Measurements from ENCODE around the gene SRC. TPM values are rescaled to one million over a fixed set of nuclear protein-coding genes. Genes with fewer than 3 reads are reported as not detected.

Gene SRC
- total RNA-seq, 4 donors from 2014 or later = 23.4 to 36.9 (median 29.0) TPM

DNA sequence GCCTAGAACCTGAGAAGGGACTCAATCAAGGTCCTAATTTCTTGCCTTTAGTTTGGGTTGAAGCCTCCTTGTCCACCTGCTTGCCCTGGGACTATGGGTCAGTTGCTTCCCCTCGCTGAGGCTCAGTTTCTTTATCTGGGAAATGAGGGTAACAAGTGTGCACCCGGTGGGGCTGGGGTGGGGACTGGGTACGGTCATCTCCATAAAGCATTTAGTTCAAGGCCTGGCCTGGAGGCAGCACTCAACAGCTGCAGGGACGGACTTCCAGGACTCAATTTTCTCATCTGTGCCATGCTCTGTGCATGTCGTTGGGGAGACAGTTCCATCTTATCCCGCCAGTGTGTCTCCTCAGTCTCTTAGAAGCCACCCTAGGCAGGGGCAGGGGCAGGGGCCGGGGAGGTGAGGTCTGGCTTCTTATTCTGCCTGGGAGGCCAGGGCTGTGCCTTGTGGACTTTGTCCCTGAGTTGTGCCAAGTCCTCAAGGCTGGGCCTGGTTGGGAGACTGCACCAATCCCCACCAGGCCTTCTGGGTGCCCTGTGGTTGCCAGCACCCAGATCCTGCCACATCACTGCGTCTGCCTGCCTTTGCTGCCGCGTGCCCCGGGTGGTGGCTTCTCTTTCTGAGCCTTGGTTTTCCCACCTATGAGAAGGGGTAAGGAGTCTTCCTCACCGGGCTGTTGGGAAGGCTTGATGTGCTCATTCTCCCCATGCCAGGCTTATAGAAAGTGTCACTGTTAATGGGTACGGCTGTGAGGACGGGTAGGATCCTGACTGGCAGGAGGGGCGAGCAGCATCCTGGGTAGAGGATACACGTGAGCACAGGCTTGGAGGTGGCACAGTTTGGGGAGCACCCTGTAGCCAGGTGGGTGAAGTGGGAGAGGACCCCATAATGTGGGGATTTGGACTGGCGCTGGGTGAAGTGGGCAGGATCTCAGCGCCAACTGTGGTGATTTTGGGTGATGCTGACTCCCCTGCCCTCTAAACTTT lies 8.6 kb downstream of the SRC start:
- H3K4me1 ChIP-seq = peaks cover 0 to 48% (median 27%) of the 10 kb centered on the region in 4 donors
- H3K4me3 ChIP-seq = no peak overlapping the region
- peaks cover 0 to 28% (median 0%) of the 10 kb centered on the region in 3 donors for H3K36me3 ChIP-seq
- no peaks in the 10 kb centered on the region for H3K9me3 ChIP-seq
- H3K27me3 ChIP-seq = no peaks in the 10 kb centered on the region
- DNase-seq (ENCODE audit: low spot score in 2 of 2) = no peak
- TF ChIP-seq, protein P1, sequence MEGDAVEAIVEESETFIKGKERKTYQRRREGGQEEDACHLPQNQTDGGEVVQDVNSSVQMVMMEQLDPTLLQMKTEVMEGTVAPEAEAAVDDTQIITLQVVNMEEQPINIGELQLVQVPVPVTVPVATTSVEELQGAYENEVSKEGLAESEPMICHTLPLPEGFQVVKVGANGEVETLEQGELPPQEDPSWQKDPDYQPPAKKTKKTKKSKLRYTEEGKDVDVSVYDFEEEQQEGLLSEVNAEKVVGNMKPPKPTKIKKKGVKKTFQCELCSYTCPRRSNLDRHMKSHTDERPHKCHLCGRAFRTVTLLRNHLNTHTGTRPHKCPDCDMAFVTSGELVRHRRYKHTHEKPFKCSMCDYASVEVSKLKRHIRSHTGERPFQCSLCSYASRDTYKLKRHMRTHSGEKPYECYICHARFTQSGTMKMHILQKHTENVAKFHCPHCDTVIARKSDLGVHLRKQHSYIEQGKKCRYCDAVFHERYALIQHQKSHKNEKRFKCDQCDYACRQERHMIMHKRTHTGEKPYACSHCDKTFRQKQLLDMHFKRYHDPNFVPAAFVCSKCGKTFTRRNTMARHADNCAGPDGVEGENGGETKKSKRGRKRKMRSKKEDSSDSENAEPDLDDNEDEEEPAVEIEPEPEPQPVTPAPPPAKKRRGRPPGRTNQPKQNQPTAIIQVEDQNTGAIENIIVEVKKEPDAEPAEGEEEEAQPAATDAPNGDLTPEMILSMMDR (IDR thresholded peaks at IDR 0.05) = no peak
- no peak for TF ChIP-seq EP300 (IDR thresholded peaks at IDR 0.05)
- TF ChIP-seq POLR2A (IDR thresholded peaks at IDR 0.05) = no peak
- 87 to 90% methylated on average over 16 to 18 of the region's 18 CpGs for WGBS, 2 donors
- H3K27ac ChIP-seq = no peak overlapping the region

DNA sequence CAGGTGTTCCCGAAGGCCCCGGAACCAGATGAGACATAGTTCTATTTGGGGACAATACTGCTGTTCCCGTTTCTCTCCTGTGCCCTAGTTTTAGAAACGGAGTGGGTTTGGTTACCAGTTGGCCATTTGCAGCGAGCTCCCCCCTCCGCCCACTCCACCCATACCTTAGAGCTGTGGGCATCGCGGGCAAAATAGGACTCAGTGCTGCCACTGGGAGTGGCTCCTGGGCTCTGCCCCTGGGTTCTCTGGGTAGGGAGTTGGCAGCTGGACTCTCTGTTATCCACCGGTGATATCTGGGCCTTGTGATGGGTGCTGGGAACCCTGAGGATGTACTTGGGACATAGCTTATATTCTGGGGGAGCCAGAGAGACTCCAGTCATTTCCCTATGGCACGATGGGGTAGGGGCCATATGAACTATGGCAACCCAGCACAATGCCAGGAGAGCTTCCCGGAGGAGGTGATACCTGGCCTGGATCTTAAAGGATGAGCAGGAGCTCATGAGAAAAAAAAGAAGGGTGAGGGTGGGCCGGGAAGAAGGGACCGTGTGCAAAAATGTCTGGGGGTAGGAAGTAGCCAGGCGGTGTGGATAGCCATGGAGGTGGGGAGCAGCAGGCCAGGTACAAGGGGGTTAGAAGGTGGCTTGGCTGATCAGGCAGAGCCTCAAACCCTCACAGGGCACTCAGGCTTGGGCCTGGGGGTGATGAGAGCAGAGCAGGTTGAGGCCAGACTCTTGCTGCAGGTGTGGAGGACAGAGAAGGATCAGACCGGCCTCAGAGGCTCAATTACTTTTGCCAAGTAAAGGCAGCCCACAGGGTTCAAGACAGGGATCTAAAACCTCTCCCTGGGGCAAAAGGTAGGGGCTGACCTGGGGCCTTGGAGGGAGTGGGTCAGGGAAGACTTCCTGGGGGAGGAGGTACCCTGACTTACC lies 9.6 kb downstream of the SRC start:
- peak overlapping the region in 3 of 4 donors; percentile 10 to 69 (median 39) for H3K27ac ChIP-seq
- DNase-seq (ENCODE audit: low spot score in 2 of 2) = no peak
- WGBS, 2 donors = 81 to 84% methylated on average over 13 to 15 of the region's 15 CpGs

GRCh38 chr20:37356387-37356786 lies 10.4 kb downstream of the SRC start:
- peaks cover 0 to 14% (median 0%) of the 10 kb centered on the region in 3 donors for H3K36me3 ChIP-seq
- H3K4me3 ChIP-seq = no peak overlapping the region
- peak overlapping the region in 3 of 4 donors; percentile 10 to 69 (median 39) for H3K27ac ChIP-seq
- TF ChIP-seq, protein P1 (IDR thresholded peaks at IDR 0.05) = no peak
- TF ChIP-seq EP300 (IDR thresholded peaks at IDR 0.05) = peak in 1 of 2 donors; percentile 32
- no peaks in the 10 kb centered on the region for H3K9me3 ChIP-seq
- WGBS, 2 donors = 43 to 56% methylated on average over 2 to 3 of the region's 8 CpGs
- peaks cover 0 to 52% (median 27%) of the 10 kb centered on the region in 4 donors for H3K4me1 ChIP-seq
- DNase-seq (ENCODE audit: low spot score in 2 of 2) = peak; percentile 40 to 57
- H3K27me3 ChIP-seq = no peaks in the 10 kb centered on the region

More for the DNA sequence above, 9.6 kb downstream of the SRC start:
- no peak for TF ChIP-seq POLR2A (IDR thresholded peaks at IDR 0.05)
- no peak for TF ChIP-seq EP300 (IDR thresholded peaks at IDR 0.05)
- TF ChIP-seq, protein P1 (IDR thresholded peaks at IDR 0.05) = no peak
- H3K36me3 ChIP-seq = peaks cover 0 to 22% (median 0%) of the 10 kb centered on the region in 3 donors
- no peak overlapping the region for H3K4me3 ChIP-seq
- H3K4me1 ChIP-seq = peaks cover 0 to 49% (median 27%) of the 10 kb centered on the region in 4 donors
- H3K9me3 ChIP-seq = no peaks in the 10 kb centered on the region
- H3K27me3 ChIP-seq = no peaks in the 10 kb centered on the region

GRCh38 chr20:37356961-37357371 lies 11.0 kb downstream of the SRC start:
- 27 to 29% methylated on average over 4 to 11 of the region's 11 CpGs for WGBS, 2 donors
- Histone ChIP-seq H3K9me3 (no peaks in the 10 kb centered on the region), H3K4me3 (no peak overlapping the region), H3K36me3 (peaks cover 0 to 10% (median 0%) of the 10 kb centered on the region in 3 donors), H3K4me1 (peaks cover 0 to 54% (median 27%) of the 10 kb centered on the region in 4 donors), H3K27ac (peak overlapping the region in 3 of 4 donors; percentile 7 to 69 (median 39)), H3K27me3 (no peaks in the 10 kb centered on the region)
- TF ChIP-seq, protein P1 (IDR thresholded peaks at IDR 0.05) = no peak
- TF ChIP-seq POLR2A (IDR thresholded peaks at IDR 0.05) (no peak), EP300 (IDR thresholded peaks at IDR 0.05) (no peak)
- DNase-seq (ENCODE audit: low spot score in 2 of 2) = no peak

Measured in tibial nerve (tissue), 4 donors.